Left ventricle myocardium inferior (tissue), 1 donor: Measurements from ENCODE around the gene KIRREL3. TPM values are rescaled to one million over a fixed set of nuclear protein-coding genes. Genes with fewer than 3 reads are reported as not detected.

Source experiments
- DNase-seq: peaks from one replicate; pipeline ENCODE4 v3.0.0-alpha.2; 2020
- H3K27ac ChIP-seq: fragments of 200-600 bp; replicated peaks from 2 replicates; pipeline ENCODE4 v1.8.0; 2021
- H3K27me3 ChIP-seq: fragments of 200-600 bp; 2 replicates; pipeline ENCODE4 v1.8.0; 2021; ENCODE audit warnings: low read depth
- H3K36me3 ChIP-seq: fragments of 200-600 bp; 2 replicates; pipeline ENCODE4 v1.8.0; 2021
- H3K4me1 ChIP-seq: fragments of 200-600 bp; 2 replicates; pipeline ENCODE4 v1.8.0; 2021
- H3K4me3 ChIP-seq: fragments of 200-600 bp; 2 replicates; pipeline ENCODE4 v1.8.0; 2021; ENCODE audit warnings: mild to moderate bottlenecking, moderate library complexity
- H3K9me3 ChIP-seq: fragments of 200-600 bp; replicated peaks from 2 replicates; pipeline ENCODE4 v1.8.0; 2021
- CTCF ChIP-seq: fragments of 200-600 bp; IDR thresholded peaks from 2 replicates; pipeline ENCODE4 v1.8.0; 2021; ENCODE audit warnings: antibody characterized with exemption, mild to moderate bottlenecking, borderline replicate concordance
- intact Hi-C: fragments of 100-400 bp; cut with micrococcal nuclease; formaldehyde crosslinking; loops from one replicate; pipeline ENCODE4 v1.11.0; 2022
- total RNA-seq: library from RNA; stranded (reverse); fragmentation: NEBNext Ultra II Directional; extraction: Animal tissue kit (Norgen Biotek cat#: 25700); gene quantifications from one replicate; pipeline ENCODE4 v1.2.1, GENCODE V29; 2021
- donor health status: DM: no; HTN: yes; CAD: no; lungs with severe emphysema.

KIRREL3 gene
- total RNA-seq, 1 donor from 2014 or later: 0.74 TPM

- Histone ChIP-seq H3K36me3 (no peaks in the 10 kb centered on the region), H3K27ac (no peak overlapping the region), H3K9me3 (peaks cover 8% of the 10 kb centered on the region), H3K4me1 (no peaks in the 10 kb centered on the region), H3K27me3 (peaks cover 31% of the 10 kb centered on the region), H3K4me3 (no peak overlapping the region)
- no peak for TF ChIP-seq CTCF
- no peak for DNase-seq
- intact Hi-C loops: no loop called here
Observed at GRCh38 chr11:126754591-126755426, 245.8 kb downstream of the KIRREL3 start.

DNA sequence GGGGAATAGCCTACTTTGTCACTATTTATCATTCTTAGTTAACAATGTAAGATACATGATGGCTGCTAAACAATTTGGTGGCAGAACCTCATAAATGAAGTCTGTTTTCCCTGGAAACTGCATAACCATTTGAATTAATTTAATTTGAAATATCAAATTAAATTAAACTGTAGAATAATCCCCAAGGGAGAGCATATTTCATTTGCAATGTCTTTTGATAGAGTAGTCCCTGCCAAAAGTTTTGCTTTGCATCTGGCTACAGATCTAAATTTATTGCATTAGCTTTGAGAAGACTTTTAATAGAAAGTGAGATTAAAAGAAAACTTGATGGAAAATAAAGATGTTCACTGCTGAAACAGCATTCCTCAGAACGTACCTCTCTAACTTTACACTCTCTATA lies 246.6 kb downstream of the KIRREL3 start:
- DNase-seq: no peak
- intact Hi-C loops: no loop called here
- Histone ChIP-seq H3K9me3 (peaks cover 8% of the 10 kb centered on the region), H3K27ac (no peak overlapping the region), H3K27me3 (peaks cover 31% of the 10 kb centered on the region), H3K36me3 (no peaks in the 10 kb centered on the region), H3K4me3 (no peak overlapping the region), H3K4me1 (no peaks in the 10 kb centered on the region)
- no peak for TF ChIP-seq CTCF

DNA sequence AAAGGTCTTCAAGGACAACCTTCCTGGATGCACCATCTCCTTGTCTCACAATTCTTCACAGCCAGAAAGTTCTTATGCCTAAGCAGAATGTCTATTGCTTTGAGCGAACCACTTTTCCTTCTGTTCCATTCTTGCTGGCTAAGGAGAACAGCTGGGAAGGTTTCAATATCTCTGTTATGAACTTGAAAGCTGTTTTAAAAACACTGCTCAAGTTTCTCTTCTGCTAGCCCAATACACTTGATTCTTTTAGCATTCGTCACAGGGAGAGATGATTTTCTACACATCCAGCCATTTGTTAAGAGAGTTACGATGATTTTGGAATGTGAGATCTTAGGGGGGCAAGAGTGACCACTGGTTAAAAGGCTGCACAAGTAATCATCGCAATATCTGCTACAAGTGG lies 249.3 kb downstream of the KIRREL3 start:
- Histone ChIP-seq H3K4me1 (no peaks in the 10 kb centered on the region), H3K4me3 (no peak overlapping the region), H3K27me3 (peaks cover 23% of the 10 kb centered on the region), H3K36me3 (no peaks in the 10 kb centered on the region), H3K27ac (no peak overlapping the region), H3K9me3 (peaks cover 8% of the 10 kb centered on the region)
- TF ChIP-seq CTCF: no peak
- DNase-seq: no peak
- intact Hi-C loops: no loop called here

DNA sequence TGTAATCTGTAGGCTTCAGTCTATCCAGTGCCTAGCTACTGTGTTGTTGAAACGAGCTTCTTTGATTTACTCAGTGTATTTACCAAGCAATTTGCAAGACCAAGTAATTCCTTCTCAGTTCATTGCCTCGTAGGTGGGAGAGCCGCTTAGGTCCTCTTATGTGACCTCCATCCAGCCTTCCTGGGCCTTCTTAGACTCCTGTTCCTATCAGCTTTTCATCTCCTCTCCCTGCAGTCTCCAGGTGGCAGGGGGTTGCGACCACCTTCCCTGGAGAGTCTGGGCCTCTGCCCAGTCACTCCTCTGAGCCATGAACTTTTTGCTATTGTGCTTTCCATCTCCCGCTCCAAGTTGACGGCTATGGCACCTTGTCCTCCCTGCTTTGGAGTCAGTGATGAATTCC lies 251.8 kb downstream of the KIRREL3 start:
- intact Hi-C loops: no loop called here
- Histone ChIP-seq H3K27ac (no peak overlapping the region), H3K9me3 (peaks cover 8% of the 10 kb centered on the region), H3K4me1 (no peaks in the 10 kb centered on the region), H3K27me3 (peaks cover 33% of the 10 kb centered on the region), H3K4me3 (no peak overlapping the region), H3K36me3 (no peaks in the 10 kb centered on the region)
- TF ChIP-seq CTCF: no peak
- DNase-seq: no peak

DNA sequence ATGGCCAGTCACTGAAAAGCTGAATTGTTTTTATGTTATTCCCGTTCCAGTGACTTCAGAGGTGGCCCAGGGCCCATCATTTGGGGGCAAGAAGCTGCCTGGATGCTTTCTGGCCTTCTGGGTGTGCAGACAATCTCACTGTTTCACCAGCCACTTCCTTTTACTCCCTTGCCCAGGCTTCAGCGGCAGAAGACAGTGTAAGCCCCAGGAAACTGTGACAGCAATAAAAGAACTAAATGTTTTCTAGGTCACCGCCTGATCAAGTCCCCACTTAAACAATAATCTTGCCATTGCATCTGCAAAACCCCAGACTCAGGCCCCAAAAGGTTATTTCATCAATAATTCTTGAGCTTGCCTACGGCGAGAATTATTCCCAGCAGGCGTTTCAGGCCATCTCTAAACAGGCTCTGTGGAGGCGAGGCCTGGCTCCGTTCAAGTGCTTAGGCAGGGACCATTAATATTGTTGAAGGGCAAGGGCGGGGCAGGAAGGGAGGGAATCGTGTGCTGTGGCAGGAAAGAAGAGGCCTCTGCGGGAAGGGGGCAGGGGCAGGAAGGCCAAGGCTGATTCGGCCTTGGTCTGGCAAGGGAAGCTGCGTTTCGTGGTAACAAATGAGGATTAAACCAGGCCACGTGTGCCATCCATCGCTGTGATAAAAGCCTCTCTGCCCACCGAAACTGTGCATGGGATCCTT lies 252.3 kb downstream of the KIRREL3 start:
- H3K27ac ChIP-seq: no peak overlapping the region
- intact Hi-C loops: no loop called here
- DNase-seq: no peak
- H3K9me3 ChIP-seq: peaks cover 8% of the 10 kb centered on the region
- no peak overlapping the region for H3K4me3 ChIP-seq
- no peaks in the 10 kb centered on the region for H3K4me1 ChIP-seq
- H3K36me3 ChIP-seq: no peaks in the 10 kb centered on the region
- peaks cover 38% of the 10 kb centered on the region for H3K27me3 ChIP-seq
- TF ChIP-seq CTCF: no peak
